IPS DF 4.7 (cell line): Measurements from ENCODE around the gene SMAD4.
"Not testable (repeated sequence)": the region's sequence is repeated elsewhere in the genome, so short reads cannot be mapped to it uniquely, and the experiment has no call there.

ENCODE experiments used
- DNase-seq: peaks from one replicate; pipeline ENCODE4 v3.0.0-alpha.2; 2013; ENCODE audit warnings: low spot score; ENCODE audit errors: extremely low read depth

Gene SMAD4

GRCh38 chr18:51029694-51030536, at the start of gene SMAD4:
Gene SMAD4 (plus strand): TSS chr18:51030213. CDS start chr18:51047047, 16,834 bp downstream.
- no peak for DNase-seq

DNA sequence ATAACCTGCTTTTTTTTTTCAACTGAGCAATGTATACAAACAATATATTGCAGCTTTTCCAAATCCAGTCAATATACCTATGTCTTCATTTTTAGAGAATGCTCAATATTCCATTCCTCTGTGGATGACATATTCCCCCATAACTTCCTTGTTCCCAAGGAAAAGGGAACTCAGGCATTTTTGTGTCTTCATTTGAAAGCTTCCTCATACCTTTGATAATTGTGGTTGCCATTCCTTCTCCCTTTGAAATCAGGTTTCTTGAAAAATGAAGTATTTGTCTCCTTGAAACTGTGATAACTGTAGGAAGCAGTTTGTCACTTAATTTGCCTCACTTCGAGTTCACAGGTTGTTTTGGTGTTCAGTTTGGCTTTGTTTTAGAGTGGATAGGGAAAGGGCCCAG, 48.6 kb upstream of the SMAD4 start:
- DNase-seq = no peak

DNA sequence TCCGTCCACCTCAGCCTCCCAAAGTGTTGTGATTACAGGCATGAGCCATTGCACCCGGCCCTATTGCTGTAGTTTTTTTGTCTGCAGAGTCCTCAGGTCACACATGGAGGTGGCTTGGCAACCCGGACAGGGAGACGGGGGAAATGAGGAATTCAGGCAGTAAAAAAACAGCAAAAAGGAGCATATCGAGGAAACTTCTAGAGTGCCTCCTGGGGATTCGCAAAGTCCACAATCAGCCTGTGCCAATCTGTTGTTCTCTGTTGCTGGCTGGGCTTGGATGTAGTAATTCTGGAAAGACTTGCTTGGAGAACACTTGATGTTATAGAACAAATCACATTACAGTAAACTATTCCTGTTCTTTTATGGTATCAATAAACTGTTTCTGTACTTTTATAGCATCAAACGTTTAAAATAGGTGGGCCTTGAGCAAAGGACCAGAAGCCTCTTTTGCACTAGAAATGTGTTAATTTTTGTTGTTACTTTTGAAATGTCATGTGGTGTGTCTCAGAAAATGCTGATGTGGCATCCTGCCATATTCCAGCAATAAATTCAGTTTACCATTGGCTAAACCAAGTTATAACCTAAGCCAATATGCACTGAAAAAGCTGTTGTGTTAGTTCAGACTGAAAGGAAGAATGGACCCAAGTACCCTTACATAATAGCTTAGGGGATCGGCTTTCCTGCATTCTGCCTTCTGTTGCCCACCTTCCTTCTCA, 47.8 kb upstream of the SMAD4 start:
- no peak for DNase-seq

DNA sequence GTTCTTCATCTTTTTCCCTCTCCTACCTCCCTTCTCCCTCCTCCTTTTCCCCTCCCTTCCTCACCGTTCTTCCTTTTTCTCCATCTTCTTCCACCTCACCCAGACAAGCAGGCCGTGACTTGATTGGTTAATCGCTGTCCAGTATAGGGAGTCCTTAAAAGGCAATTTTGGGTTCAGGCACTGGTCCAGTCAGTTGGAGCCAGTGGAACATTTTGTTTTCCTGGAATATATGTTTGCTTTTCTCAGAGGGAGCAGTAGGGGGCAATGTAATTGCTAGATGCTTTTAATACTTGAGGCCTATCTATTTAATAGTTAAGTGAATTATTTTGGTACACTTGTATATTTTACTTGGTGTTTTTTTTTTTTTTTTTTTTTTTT, 47.2 kb upstream of the SMAD4 start:
- no peak for DNase-seq

GRCh38 chr18:50986360-50987087, 43.5 kb upstream of the SMAD4 start:
- no peak for DNase-seq

DNA sequence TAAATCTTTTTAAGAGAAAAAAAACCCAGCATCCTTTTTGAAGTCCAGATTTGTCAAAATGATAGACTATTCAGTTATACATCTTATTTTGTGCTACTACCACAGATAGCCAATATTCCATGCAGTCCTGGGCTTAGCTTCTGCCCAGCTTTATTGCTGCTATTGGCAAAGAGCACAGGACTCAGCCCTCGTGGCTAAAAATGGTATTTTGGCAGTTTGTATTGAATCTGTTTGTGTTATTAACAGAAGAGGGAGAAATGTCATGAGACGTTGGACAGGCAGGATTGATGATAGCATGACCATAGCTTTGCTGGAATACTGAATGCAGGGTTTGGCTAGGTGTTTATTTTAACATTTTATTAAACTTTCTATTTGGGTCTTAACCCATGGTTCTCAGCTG, 42.8 kb upstream of the SMAD4 start:
- no peak for DNase-seq

GRCh38 chr18:50989711-50990110, 40.3 kb upstream of the SMAD4 start:
- DNase-seq = no peak

DNA sequence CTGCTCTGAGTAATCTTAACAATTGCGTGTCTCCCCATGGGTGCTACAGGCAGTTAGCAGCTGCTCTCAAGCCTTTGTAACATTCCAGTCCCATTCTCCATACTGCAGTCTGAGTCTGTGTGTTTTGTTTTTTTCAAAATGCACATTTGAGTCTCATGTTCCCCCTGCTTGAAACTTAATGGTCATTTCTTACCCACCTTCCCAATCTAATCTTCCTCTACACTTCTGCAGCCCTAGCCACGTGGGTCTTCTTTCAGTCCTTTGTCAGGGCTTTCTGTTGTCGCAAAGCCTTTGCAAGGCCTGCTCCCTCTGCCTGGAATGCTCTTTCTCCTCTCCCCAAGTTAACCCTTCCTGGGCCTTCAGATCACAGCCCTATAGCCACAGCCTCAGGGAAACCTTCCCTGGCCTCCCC, 37.7 kb upstream of the SMAD4 start:
- DNase-seq = peak; percentile 53

DNA sequence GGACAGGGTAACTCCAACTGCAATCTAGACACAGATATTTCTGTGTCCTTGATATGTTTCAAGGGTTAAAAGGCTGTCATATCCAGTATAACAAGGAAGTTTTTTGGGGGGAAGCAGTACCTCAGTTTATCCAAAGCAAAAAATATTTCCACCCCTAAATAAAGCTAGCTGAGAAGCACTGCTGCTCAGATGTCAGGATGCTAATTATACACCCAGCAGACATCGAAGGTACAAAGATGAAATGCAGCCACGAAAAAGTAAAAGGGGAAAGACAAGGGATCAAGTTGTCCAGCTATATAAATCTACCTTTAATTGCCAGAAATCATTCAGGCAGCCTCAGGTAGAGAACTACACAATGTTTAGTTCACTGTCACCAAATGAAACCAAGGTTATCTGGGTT, 36.0 kb upstream of the SMAD4 start:
- DNase-seq = no peak

- DNase-seq = not testable (repeated sequence)
These were observed 26.8 kb upstream of the SMAD4 start for GRCh38 chr18:51003174-51003573.

- no peak for DNase-seq
These were observed 23.8 kb upstream of the SMAD4 start for GRCh38 chr18:51006061-51006818.

DNA sequence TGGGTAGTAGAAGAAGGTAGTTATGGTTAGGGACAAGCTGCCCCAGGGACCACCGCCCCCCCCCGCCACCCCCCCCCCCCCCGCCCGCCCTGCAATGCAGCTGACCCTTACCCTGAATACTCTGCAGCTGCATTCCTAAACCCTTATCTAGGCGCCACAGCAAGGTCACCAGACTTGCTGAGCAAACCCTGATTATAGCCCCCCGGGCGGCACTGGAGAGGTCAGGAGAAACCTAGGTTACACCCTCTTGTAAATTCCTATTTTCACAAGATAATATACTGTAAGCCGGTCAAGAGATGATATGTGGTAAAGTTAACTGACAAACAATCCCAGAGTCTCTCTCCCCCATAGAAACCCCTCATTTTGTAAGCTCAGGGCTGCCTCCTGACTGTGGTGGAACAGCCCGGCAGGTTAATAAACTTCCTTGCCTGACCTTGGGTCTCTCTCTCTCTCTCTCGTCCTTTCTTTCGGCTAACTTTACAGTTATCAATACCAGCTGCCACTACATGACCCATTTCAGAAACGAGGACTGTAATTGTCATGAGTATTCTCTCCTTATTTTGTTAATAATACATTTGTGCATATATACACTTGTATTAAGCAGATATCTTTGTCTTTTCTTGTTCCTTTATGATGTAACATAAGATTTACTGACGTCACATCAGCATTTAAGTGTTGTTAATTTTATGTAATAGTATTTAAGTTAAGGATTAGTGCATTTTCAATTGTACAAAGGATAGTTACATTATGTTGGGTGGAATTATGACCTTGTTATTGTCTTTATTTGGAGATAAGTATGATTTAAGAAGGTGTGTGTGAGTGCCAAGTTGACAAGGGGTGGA, 22.8 kb upstream of the SMAD4 start:
- no peak for DNase-seq

- no peak for DNase-seq
These were observed 22.2 kb upstream of the SMAD4 start for GRCh38 chr18:51007790-51008139.

GRCh38 chr18:51009072-51009471, 20.9 kb upstream of the SMAD4 start:
- DNase-seq = no peak

- no peak for DNase-seq
These were observed 19.8 kb upstream of the SMAD4 start for GRCh38 chr18:51010218-51010617.

- DNase-seq = no peak
These were observed 18.3 kb upstream of the SMAD4 start for GRCh38 chr18:51011709-51012108.

- DNase-seq = no peak
These were observed 17.6 kb upstream of the SMAD4 start for GRCh38 chr18:51012441-51012840.

DNA sequence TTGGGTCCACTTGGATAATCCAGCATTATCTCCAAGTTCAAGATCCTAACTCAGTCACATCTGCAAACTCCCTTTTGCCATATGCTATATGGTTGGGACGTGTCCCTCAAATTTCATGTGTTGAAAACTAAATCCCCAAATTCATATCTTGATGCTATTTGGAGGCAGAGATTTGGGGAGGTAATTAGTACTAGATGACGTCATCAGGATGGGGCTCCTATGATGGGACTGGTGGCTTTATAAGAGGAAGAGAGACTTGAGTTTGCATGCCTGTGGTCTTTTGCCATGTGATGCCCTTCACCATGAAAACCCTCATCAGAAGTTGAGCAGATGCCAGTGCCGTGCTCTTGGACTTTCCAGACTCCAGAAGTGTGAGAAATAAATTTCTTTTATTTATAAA, 16.8 kb upstream of the SMAD4 start:
- DNase-seq = no peak

GRCh38 chr18:51017140-51017879, 12.7 kb upstream of the SMAD4 start:
- no peak for DNase-seq

GRCh38 chr18:51020536-51020935, 9.5 kb upstream of the SMAD4 start:
- DNase-seq = no peak
